NCI-H146 (cell line): Measurements from ENCODE around the gene MOGAT1.

Experiments
- DNase-seq: peaks from one replicate; lab custom pipeline; 2025; lab: John Stamatoyannopoulos, UW

Gene MOGAT1, protein sequence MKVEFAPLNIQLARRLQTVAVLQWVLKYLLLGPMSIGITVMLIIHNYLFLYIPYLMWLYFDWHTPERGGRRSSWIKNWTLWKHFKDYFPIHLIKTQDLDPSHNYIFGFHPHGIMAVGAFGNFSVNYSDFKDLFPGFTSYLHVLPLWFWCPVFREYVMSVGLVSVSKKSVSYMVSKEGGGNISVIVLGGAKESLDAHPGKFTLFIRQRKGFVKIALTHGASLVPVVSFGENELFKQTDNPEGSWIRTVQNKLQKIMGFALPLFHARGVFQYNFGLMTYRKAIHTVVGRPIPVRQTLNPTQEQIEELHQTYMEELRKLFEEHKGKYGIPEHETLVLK

DNA sequence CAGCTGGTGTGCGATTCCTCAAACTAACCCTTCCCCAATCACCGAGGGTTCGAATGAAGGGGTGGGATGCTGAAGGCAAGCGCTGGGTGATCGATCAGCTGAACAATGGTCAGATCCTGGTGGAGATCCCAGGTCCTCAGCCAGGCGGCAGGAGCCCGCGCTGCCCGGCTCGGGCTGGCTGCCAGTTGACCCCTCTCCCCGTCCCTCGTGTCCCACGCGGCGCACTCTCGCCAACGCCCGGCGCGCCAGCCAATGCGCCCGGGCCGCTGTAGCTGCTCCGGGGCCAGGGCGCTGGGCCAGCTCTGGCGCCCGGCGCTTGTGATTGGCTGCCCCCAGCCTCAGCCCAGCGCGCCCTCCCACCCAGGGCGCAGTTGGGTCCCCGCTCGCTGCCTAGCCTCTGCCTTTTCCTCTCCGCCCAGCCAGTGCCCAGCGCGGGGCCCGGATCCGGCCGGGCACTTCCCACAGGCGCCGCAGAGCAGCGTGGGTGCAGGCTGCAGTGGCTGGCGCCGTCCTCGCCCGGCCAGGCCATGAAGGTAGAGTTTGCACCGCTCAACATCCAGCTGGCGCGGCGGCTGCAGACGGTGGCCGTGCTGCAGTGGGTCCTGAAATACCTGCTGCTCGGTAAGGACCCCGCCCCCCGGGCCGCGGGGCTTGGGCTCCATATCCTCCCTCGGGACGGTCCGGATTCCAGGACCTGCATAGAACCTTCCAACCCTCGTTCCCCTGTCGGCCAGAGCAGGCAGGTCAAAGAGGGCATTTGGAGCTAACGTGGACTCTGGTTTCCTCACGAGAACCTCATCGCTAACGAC, at the start of gene MOGAT1:
Gene MOGAT1, plus strand, starts transcription at position 400 of the 809 bp plus-strand sequence. Its CDS starts 128 bp downstream, at position 528.
- peak; percentile 57 for DNase-seq

- DNase-seq: no peak
These were observed 49.6 kb upstream of the MOGAT1 start for GRCh38 chr2:222621893-222622292.

- no peak for DNase-seq
These were observed 48.5 kb upstream of the MOGAT1 start for GRCh38 chr2:222622910-222623309.

DNA sequence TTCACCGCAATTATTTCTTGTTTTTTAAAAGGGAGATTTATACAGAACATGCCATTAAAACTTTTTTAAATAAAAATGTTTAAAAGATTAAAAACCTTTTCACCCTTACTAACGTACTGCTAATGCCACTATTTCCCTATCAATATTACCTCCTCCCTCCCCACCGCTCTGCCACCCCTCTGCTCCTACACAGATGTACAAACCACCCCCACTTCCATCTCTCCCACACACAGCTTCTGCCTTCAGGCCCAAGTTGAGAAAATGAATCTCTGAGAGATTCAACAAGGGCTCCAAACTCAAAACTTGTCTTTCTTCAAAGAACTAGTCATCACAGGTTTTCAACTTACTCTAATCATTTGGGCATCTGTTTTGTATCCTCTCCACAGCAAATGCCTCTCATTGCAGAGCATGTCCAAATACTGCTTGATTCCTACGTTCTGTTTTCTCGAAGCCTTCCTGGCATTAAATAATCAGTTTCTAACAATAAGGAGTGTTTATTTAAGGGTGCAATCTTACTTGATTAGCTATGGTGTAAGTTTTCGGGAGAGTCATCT, 47.6 kb upstream of the MOGAT1 start:
- DNase-seq: no peak

GRCh38 chr2:222627764-222628163, 43.7 kb upstream of the MOGAT1 start:
- no peak for DNase-seq

GRCh38 chr2:222635295-222635694, 36.2 kb upstream of the MOGAT1 start:
- no peak for DNase-seq

GRCh38 chr2:222637067-222637466, 34.4 kb upstream of the MOGAT1 start:
- DNase-seq: no peak

GRCh38 chr2:222641336-222641735, 30.1 kb upstream of the MOGAT1 start:
- no peak for DNase-seq

GRCh38 chr2:222643134-222643533, 28.3 kb upstream of the MOGAT1 start:
- no peak for DNase-seq

GRCh38 chr2:222646008-222646407, 25.4 kb upstream of the MOGAT1 start:
- DNase-seq: no peak

GRCh38 chr2:222649801-222650200, 21.7 kb upstream of the MOGAT1 start:
- DNase-seq: no peak

DNA sequence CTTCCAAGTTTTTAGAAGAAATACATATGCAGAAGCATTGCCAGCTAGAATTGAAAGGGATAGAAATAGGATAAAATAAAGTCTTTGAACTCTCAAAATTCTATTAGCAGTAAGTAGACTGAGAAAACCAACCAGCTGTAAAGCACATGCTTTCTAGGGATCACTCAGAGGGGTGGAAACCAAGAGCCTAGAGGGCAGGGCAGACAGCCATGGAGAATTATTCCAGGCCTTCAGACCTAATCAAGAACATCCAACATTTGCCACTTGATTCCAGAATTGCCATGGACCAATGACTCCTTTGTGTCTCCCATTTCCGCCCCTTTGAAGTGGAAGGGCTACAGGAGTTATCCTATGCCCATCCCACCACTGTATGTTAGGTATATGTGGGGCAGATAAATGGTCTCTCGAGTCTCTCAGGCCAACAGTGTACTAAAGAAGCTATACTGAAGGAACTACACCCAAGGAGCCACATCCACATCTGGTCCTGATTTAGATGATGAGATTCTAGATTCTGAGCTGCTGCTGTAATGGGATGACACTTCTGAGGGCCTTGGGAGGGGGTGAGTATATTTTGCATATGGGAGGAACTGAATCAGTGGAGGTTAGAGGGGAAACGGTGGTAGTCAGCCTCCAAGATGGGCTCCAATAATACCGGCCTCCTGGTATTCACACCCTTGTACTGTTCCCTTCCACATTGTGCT, 19.6 kb upstream of the MOGAT1 start:
- DNase-seq: no peak

DNA sequence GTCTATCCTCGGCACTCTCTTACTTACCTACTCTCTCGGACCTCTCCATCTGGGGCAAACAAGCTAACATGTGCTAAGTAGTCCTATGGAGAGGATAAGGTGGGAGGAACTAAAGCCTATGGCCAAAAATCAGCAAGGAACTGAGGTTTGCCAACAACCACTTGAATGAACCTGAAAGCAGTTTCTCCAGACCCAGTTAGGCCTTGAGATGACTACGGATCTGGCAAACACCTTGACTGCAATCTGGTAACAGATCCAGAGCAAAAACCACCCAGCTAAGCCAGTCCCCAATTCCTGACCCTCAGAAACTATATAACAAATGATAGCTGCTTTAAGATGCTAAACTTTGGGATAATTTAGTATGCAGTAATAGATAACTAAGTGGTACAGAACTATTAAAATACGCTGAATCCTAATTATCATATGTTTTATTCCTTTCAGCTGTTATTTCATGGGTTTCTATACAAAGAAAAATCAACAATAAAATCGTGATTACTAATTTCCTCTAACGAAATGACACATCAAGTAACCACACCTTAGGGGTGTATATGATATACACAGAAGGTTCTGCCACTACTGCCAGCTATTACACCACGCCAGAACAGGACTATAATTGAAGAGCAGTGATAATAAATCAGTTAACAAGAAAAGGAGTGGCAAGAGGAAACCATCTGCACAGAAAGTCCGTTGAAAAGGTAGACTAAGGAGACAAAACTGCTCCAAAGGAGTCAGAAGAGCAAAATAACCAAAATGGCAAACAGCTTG, 18.8 kb upstream of the MOGAT1 start:
- DNase-seq: no peak

DNA sequence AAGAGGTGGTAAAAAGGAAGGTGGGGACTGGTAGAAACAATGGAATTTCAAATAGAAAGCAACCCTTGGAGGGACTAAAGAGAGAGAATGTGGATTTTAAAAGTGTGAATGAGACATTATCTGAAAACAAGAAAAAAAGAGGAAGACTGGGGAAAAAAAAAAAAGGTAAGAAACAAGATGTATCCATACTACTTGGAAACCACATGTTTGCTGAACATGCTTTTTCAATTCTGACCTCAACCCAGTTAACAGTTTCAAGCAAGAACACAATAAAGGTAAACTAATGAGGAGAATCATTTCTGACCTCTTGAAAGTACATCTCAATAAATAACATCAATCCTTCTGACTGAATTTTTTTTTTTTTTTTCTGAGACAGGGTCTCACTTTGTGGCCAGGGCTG, 18.2 kb upstream of the MOGAT1 start:
- no peak for DNase-seq

DNA sequence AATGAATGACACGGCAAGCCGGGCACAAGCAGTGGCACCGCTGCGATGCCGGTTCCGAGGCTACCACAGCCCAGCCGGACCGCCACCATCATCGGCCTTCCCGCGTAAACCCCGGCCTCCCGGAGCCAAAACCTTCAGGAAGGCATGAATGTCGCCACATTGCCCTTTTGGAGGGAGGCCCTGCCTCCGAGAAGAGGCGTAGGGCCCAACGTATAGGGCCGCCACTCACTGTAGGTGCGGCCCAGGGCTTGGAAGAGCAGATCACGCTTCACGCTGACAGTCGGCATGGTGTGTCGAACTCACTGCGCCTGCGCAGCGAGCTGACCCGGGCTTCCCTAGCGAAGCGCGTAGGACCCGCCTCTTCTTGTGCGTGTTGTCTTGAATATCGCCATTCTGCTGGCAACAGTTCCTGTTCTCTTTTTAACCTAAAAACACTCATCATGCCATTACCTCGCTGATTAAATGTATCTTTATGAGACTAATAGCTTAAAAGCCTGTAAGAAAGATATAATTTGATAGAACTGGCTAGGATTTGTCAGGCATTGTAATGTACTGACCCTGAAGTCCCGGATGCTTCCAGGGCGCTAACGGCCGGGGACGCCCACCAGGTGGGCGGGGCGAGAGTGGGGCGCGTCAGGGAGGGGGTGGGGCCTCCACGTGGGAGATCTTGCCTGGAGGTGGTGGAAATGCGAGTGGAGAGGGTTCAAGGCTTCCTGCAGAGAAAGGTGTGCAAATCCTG, 15.5 kb upstream of the MOGAT1 start, which contains the start of gene FARSB:
Gene FARSB, minus strand, starts transcription at position 306 of the 739 bp plus-strand sequence. Its CDS starts 19 bp downstream, at position 287.
- DNase-seq: peak; percentile 93

DNA sequence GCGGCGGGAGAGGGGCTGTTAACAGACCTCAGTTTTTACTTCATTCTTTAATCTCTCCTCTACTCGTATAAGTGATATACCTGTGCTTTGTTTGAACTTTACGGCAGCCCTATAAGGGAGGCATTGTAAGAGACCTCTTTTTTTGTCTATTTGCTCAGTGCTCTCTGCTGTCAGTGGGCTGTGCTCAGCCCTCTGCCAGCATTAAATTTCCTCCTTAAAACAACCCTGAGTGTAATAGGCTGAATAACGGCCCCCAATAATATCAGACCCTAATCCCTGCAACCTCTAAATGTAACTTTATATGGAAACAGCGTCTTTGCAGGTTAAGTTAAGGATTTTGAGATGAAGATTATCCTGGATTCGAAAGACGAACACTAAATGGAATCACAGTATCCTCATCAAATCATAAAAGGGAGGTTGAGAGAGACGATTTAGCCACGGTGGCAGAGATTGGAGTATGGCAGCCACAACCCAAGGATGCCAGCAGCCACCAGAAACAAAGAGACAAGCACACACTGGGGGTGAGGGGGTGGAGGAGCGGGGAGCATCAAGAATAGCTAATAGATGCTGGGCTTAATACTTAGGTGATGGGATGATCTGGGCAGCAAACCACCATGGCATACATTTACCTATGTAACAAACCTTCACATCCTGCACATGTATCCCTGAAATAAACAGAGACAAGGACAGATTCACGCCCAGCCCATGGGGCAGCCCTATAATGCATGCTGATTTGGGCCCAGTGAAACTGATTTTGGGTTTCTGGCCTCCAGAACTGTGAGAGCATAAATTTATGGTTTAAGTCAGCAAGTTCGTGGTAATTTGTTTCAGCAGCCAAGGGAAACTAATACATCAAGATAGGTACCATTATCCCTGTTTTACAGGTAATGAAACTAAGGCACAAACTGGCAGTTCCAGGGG, 14.7 kb upstream of the MOGAT1 start:
- DNase-seq: peak; percentile 29

GRCh38 chr2:222663479-222663878, 8.0 kb upstream of the MOGAT1 start:
- DNase-seq: no peak

GRCh38 chr2:222668494-222669154, 2.8 kb upstream of the MOGAT1 start:
- no peak for DNase-seq

GRCh38 chr2:222669353-222669752, 2.1 kb upstream of the MOGAT1 start:
- no peak for DNase-seq
